HEK293 (cell line): ENCODE data around the gene C9orf78.

Experiments used
- YY1 ChIP-seq: fragments of 450-650 bp; formaldehyde crosslinking; IDR thresholded peaks from 2 replicates; pipeline ENCODE4 v1.5.1; 2018; ENCODE audit warnings: missing biosample characterization, missing genetic modification characterization
- ZNF121 ChIP-seq: fragments of 450-650 bp; formaldehyde crosslinking; IDR thresholded peaks from 2 replicates; pipeline ENCODE4 v1.5.1; 2016; ENCODE audit warnings: missing biosample characterization, missing genetic modification characterization
- TF ChIP-seq, protein P1 (sequence below): fragments of 450-650 bp; formaldehyde crosslinking; IDR thresholded peaks from 2 replicates; pipeline ENCODE4 v1.5.1; 2016; ENCODE audit warnings: missing biosample characterization, missing genetic modification characterization
- TF ChIP-seq, protein P2 (sequence below): sonication (generic); formaldehyde crosslinking; IDR thresholded peaks from 2 replicates; pipeline ENCODE4 v1.8.1; 2022; ENCODE audit warnings: mild to moderate bottlenecking, moderate library complexity, missing genetic modification reagents
- TF ChIP-seq, protein P3 (sequence below): fragments of 450-650 bp; formaldehyde crosslinking; IDR thresholded peaks from 2 replicates; pipeline ENCODE4 v1.5.1; 2016; ENCODE audit warnings: missing biosample characterization, missing genetic modification characterization, low read depth
- TF ChIP-seq, protein P4 (sequence below): fragments of 450-650 bp; formaldehyde crosslinking; IDR thresholded peaks from 2 replicates; pipeline ENCODE4 v1.5.1; 2016; ENCODE audit warnings: missing biosample characterization, missing genetic modification characterization, low read depth
- TF ChIP-seq, protein P5 (sequence below): fragments of 450-650 bp; formaldehyde crosslinking; IDR thresholded peaks from 2 replicates; pipeline ENCODE4 v1.5.1; 2016; ENCODE audit warnings: missing biosample characterization, missing genetic modification characterization
- TF ChIP-seq, protein P6 (sequence below): fragments of 450-650 bp; formaldehyde crosslinking; IDR thresholded peaks from 2 replicates; pipeline ENCODE4 v1.5.1; 2017; ENCODE audit warnings: missing biosample characterization, missing genetic modification characterization

DNA sequence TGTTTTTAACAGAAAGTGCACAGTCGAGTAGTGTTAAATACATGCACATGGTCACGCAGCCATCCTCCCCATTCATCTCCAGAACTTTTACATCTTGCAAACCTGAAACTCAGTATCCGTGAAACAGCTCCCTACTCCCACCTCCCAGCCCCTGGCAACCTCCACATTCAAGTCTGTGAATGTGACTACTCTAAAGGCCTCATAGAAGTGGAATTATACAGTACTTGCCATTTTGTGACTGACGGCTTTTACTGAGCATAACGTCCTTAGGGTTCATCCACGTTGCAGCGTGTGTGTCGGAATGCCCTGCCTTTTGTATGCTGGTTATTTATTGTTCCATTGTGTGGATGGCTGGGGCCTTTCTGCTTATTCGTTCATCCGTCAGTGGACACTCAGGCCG, 36.0 kb upstream of the C9orf78 start:
- TF ChIP-seq, protein P1, sequence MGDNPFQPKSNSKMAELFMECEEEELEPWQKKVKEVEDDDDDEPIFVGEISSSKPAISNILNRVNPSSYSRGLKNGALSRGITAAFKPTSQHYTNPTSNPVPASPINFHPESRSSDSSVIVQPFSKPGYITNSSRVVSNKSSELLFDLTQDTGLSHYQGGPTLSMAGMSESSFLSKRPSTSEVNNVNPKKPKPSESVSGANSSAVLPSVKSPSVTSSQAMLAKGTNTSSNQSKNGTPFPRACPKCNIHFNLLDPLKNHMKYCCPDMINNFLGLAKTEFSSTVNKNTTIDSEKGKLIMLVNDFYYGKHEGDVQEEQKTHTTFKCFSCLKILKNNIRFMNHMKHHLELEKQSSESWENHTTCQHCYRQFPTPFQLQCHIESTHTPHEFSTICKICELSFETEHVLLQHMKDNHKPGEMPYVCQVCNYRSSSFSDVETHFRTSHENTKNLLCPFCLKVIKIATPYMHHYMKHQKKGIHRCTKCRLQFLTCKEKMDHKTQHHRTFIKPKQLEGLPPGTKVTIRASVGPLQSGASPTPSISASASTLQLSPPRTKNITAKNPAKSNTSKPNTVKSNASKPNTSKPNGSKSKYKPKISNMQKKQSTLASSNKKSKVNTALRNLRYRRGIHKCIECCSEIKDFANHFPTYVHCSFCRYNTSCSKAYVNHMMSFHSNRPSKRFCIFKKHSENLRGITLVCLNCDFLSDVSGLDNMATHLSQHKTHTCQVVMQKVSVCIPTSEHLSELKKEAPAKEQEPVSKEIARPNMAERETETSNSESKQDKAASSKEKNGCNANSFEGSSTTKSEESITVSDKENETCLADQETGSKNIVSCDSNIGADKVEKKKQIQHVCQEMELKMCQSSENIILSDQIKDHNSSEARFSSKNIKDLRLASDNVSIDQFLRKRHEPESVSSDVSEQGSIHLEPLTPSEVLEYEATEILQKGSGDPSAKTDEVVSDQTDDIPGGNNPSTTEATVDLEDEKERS: no peak
- TF ChIP-seq, protein P2, sequence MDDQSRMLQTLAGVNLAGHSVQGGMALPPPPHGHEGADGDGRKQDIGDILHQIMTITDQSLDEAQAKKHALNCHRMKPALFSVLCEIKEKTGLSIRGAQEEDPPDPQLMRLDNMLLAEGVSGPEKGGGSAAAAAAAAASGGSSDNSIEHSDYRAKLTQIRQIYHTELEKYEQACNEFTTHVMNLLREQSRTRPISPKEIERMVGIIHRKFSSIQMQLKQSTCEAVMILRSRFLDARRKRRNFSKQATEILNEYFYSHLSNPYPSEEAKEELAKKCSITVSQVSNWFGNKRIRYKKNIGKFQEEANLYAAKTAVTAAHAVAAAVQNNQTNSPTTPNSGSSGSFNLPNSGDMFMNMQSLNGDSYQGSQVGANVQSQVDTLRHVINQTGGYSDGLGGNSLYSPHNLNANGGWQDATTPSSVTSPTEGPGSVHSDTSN (CRISPR knock-in tag): no peak
- TF ChIP-seq YY1 (tag by site-specific recombination) (no peak), ZNF121 (tag by site-specific recombination) (no peak)
- TF ChIP-seq, protein P3, sequence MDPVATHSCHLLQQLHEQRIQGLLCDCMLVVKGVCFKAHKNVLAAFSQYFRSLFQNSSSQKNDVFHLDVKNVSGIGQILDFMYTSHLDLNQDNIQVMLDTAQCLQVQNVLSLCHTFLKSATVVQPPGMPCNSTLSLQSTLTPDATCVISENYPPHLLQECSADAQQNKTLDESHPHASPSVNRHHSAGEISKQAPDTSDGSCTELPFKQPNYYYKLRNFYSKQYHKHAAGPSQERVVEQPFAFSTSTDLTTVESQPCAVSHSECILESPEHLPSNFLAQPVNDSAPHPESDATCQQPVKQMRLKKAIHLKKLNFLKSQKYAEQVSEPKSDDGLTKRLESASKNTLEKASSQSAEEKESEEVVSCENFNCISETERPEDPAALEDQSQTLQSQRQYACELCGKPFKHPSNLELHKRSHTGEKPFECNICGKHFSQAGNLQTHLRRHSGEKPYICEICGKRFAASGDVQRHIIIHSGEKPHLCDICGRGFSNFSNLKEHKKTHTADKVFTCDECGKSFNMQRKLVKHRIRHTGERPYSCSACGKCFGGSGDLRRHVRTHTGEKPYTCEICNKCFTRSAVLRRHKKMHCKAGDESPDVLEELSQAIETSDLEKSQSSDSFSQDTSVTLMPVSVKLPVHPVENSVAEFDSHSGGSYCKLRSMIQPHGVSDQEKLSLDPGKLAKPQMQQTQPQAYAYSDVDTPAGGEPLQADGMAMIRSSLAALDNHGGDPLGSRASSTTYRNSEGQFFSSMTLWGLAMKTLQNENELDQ: no peak
- TF ChIP-seq, protein P4, sequence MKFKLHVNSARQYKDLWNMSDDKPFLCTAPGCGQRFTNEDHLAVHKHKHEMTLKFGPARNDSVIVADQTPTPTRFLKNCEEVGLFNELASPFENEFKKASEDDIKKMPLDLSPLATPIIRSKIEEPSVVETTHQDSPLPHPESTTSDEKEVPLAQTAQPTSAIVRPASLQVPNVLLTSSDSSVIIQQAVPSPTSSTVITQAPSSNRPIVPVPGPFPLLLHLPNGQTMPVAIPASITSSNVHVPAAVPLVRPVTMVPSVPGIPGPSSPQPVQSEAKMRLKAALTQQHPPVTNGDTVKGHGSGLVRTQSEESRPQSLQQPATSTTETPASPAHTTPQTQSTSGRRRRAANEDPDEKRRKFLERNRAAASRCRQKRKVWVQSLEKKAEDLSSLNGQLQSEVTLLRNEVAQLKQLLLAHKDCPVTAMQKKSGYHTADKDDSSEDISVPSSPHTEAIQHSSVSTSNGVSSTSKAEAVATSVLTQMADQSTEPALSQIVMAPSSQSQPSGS: no peak
- TF ChIP-seq, protein P5, sequence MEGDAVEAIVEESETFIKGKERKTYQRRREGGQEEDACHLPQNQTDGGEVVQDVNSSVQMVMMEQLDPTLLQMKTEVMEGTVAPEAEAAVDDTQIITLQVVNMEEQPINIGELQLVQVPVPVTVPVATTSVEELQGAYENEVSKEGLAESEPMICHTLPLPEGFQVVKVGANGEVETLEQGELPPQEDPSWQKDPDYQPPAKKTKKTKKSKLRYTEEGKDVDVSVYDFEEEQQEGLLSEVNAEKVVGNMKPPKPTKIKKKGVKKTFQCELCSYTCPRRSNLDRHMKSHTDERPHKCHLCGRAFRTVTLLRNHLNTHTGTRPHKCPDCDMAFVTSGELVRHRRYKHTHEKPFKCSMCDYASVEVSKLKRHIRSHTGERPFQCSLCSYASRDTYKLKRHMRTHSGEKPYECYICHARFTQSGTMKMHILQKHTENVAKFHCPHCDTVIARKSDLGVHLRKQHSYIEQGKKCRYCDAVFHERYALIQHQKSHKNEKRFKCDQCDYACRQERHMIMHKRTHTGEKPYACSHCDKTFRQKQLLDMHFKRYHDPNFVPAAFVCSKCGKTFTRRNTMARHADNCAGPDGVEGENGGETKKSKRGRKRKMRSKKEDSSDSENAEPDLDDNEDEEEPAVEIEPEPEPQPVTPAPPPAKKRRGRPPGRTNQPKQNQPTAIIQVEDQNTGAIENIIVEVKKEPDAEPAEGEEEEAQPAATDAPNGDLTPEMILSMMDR (tag by site-specific recombination): no peak
- TF ChIP-seq, protein P6, sequence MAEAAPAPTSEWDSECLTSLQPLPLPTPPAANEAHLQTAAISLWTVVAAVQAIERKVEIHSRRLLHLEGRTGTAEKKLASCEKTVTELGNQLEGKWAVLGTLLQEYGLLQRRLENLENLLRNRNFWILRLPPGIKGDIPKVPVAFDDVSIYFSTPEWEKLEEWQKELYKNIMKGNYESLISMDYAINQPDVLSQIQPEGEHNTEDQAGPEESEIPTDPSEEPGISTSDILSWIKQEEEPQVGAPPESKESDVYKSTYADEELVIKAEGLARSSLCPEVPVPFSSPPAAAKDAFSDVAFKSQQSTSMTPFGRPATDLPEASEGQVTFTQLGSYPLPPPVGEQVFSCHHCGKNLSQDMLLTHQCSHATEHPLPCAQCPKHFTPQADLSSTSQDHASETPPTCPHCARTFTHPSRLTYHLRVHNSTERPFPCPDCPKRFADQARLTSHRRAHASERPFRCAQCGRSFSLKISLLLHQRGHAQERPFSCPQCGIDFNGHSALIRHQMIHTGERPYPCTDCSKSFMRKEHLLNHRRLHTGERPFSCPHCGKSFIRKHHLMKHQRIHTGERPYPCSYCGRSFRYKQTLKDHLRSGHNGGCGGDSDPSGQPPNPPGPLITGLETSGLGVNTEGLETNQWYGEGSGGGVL (tag by site-specific recombination): no peak
